Naive thymus-derived CD8-positive, alpha-beta T cell (primary cell): Measurements from ENCODE around the gene PERCC1. TPM values are rescaled to one million over a fixed set of nuclear protein-coding genes. Genes with fewer than 3 reads are reported as not detected.
A peak's percentile ranks its signal among the peaks of the same experiment; 100 is the strongest.
"Not testable (repeated sequence)": the region's sequence is repeated elsewhere in the genome, so short reads cannot be mapped to it uniquely, and the experiment has no call there.

Source experiments
- ATAC-seq, 2 donors: fragments of 150-1000 bp; cut with Tn5 transposase in 1 of 2; sonication (Bioruptor Pico), chemical (Tn5 transposase) in 1 of 2; 1 replicate in 1 of 2; 2 replicates in 1 of 2; pipeline ENCODE4 v1.10.0; 2021; ENCODE audit warnings: mild to moderate bottlenecking in 2 of 2, moderate library complexity in 2 of 2
- POLR2A ChIA-PET: fragments of 350-600 bp; sonication (Branson Sonifier 250); formaldehyde crosslinking; loops from one replicate; lab custom pipeline; 2021; ENCODE audit warnings: antibody characterized with exemption; lab: Charles Lee
- DNase-seq, 10 donors: peaks; one replicate each; pipeline versions ENCODE4 v3.0.0 to v3.0.0-alpha.2; 2020 to 2022
- H3K27ac Mint-ChIP-seq, 10 donors: one replicate each; pipeline ENCODE4 v1.8.0; 2020 to 2022; ENCODE audit warnings: mild to moderate bottlenecking in 10 of 10, mixed read lengths in 10 of 10, moderate library complexity in 4 of 10, inconsistent platforms in 1 of 10
- H3K27me3 Mint-ChIP-seq, 5 donors: one replicate each; pipeline ENCODE4 v1.8.0; 2021 to 2022; ENCODE audit warnings: mixed read lengths in 5 of 5
- H3K36me3 Mint-ChIP-seq, 3 donors: one replicate each; pipeline ENCODE4 v1.8.0; 2020 to 2022; ENCODE audit warnings: mixed read lengths in 3 of 3, mild to moderate bottlenecking in 2 of 3, inconsistent platforms in 1 of 3
- H3K4me1 Mint-ChIP-seq, 4 donors: one replicate each; pipeline ENCODE4 v1.8.0; 2021 to 2022; ENCODE audit warnings: mixed read lengths in 4 of 4
- H3K4me3 Mint-ChIP-seq, 10 donors: one replicate each; pipeline ENCODE4 v1.8.0; 2020 to 2022; ENCODE audit warnings: mild to moderate bottlenecking in 10 of 10, mixed read lengths in 10 of 10, moderate library complexity in 6 of 10, inconsistent platforms in 1 of 10
- H3K9me3 Mint-ChIP-seq, 9 donors: one replicate each; pipeline ENCODE4 v1.8.0; 2020 to 2022; ENCODE audit warnings: mixed read lengths in 9 of 9, mild to moderate bottlenecking in 3 of 9, inconsistent platforms in 1 of 9, moderate library complexity in 1 of 9
- polyA plus RNA-seq, 3 donors: library from polyadenylated mRNA; unstranded; fragments of 300-500 nt; fragmentation: Illumina TruSeq; gene quantifications; one replicate each; pipeline ENCODE4 v1.2.3, GENCODE V29; 2021
- total RNA-seq, 8 experiments: library from RNA in 2 of 8; stranded (reverse) in 2 of 8; gene quantifications; one replicate each; pipeline ENCODE4 v1.2.3 and lab custom pipeline; 2021 to 2026

The PERCC1 gene
- total and polyA plus RNA-seq, 5 experiments from 2014 or later, result 0.19 to 2.7 (median 2.3) TPM; not detected in 2

- no peaks in the 10 kb centered on the region for H3K9me3 Mint-ChIP-seq
- H3K36me3 Mint-ChIP-seq, result peaks cover 0 to 9% (median 0%) of the 10 kb centered on the region in 3 donors
- no peak for DNase-seq
- ATAC-seq, result no peak
- H3K27me3 Mint-ChIP-seq, result no peaks in the 10 kb centered on the region
- H3K27ac Mint-ChIP-seq, result peak overlapping the region in 1 of 10 donors; percentile 65
- POLR2A ChIA-PET, result no interaction called here
- H3K4me3 Mint-ChIP-seq, result no peak overlapping the region
- H3K4me1 Mint-ChIP-seq, result peaks cover 18 to 53% (median 43%) of the 10 kb centered on the region in 4 donors
Observed at GRCh38 chr16:1468426-1468810, 37.5 kb downstream of the PERCC1 start.

- H3K36me3 Mint-ChIP-seq, DNase-seq, POLR2A ChIA-PET, H3K27ac Mint-ChIP-seq, ATAC-seq, H3K4me3 Mint-ChIP-seq, H3K9me3 Mint-ChIP-seq, H3K27me3 Mint-ChIP-seq: not testable (repeated sequence)
- H3K4me1 Mint-ChIP-seq, result peaks cover 19 to 56% (median 49%) of the 10 kb centered on the region in 4 donors
Observed at GRCh38 chr16:1469141-1469540, 38.3 kb downstream of the PERCC1 start.

GRCh38 chr16:1469693-1470201, 38.9 kb downstream of the PERCC1 start:
- ATAC-seq (no peak), DNase-seq (no peak)
- no peaks in the 10 kb centered on the region for H3K27me3 Mint-ChIP-seq
- H3K4me1 Mint-ChIP-seq, result peaks cover 19 to 57% (median 50%) of the 10 kb centered on the region in 4 donors
- H3K36me3 Mint-ChIP-seq, result peaks cover 0 to 3% (median 0%) of the 10 kb centered on the region in 3 donors
- peak overlapping the region in 4 of 10 donors; percentile 66 to 77 (median 72) for H3K27ac Mint-ChIP-seq
- POLR2A ChIA-PET, result no interaction called here
- peak overlapping the region in 4 of 10 donors; percentile 11 to 85 (median 43) for H3K4me3 Mint-ChIP-seq
- H3K9me3 Mint-ChIP-seq, result no peaks in the 10 kb centered on the region

- Mint-ChIP-seq H3K27ac (peak overlapping the region in 8 of 10 donors; percentile 29 to 76 (median 60)), H3K4me1 (peaks cover 22 to 58% (median 51%) of the 10 kb centered on the region in 4 donors), H3K4me3 (peak overlapping the region in 5 of 10 donors; percentile 26 to 71 (median 45)), H3K9me3 (no peaks in the 10 kb centered on the region), H3K36me3 (no peaks in the 10 kb centered on the region), H3K27me3 (no peaks in the 10 kb centered on the region)
- POLR2A ChIA-PET, result interaction anchor here (1.3 to 1.4 kb wide), 2 partner anchors 16 to 22 kb away, joined by 3 read pairs; partner anchors contain the start of gene TELO2
- ATAC-seq (no peak), DNase-seq (no peak)
Observed at GRCh38 chr16:1470481-1471251, 39.8 kb downstream of the PERCC1 start.

- Mint-ChIP-seq H3K4me3 (peak overlapping the region in 6 of 10 donors; percentile 3 to 57 (median 38)), H3K4me1 (peaks cover 25 to 61% (median 53%) of the 10 kb centered on the region in 4 donors), H3K27ac (peak overlapping the region in 9 of 10 donors; percentile 7 to 86 (median 70)), H3K36me3 (no peaks in the 10 kb centered on the region), H3K27me3 (no peaks in the 10 kb centered on the region), H3K9me3 (no peaks in the 10 kb centered on the region)
- DNase-seq, result no peak
- ATAC-seq, result no peak
- POLR2A ChIA-PET, result interaction anchor here (1.4 kb wide), 1 partner anchor 21 kb away, joined by 3 read pairs; the partner anchor contains the start of gene TELO2
Observed at GRCh38 chr16:1471569-1472194, 40.8 kb downstream of the PERCC1 start.

GRCh38 chr16:1472974-1473373, 42.1 kb downstream of the PERCC1 start:
- POLR2A ChIA-PET, result interaction anchor here (0.7 to 1.0 kb wide), 6 partner anchors 9 to 1125 kb away, joined by 3 to 5 read pairs (median 4); partner anchors contain the start of gene TELO2
- no peaks in the 10 kb centered on the region for H3K9me3 Mint-ChIP-seq
- no peaks in the 10 kb centered on the region for H3K36me3 Mint-ChIP-seq
- H3K27me3 Mint-ChIP-seq, result no peaks in the 10 kb centered on the region
- peak overlapping the region; percentile 39 to 90 (median 76) for H3K4me3 Mint-ChIP-seq
- peak overlapping the region in 7 of 10 donors; percentile 22 to 89 (median 76) for H3K27ac Mint-ChIP-seq
- H3K4me1 Mint-ChIP-seq, result peaks cover 25 to 55% (median 47%) of the 10 kb centered on the region in 4 donors
- DNase-seq, result no peak
- no peak for ATAC-seq

- Mint-ChIP-seq H3K36me3 (no peaks in the 10 kb centered on the region), H3K4me3 (peak overlapping the region; percentile 54 to 87 (median 78)), H3K9me3 (no peaks in the 10 kb centered on the region), H3K4me1 (peaks cover 25 to 52% (median 47%) of the 10 kb centered on the region in 4 donors), H3K27ac (peak overlapping the region in 9 of 10 donors; percentile 48 to 86 (median 78)), H3K27me3 (no peaks in the 10 kb centered on the region)
- DNase-seq, result no peak
- ATAC-seq, result peak in 1 of 2 donors; percentile 11
- POLR2A ChIA-PET, result interaction anchor here (0.7 kb wide), 2 partner anchors 133 to 458 kb away, joined by 3 read pairs; no protein-coding TSS in a partner anchor
Observed at GRCh38 chr16:1474082-1474795, 43.4 kb downstream of the PERCC1 start.

GRCh38 chr16:1474796-1475551, 44.1 kb downstream of the PERCC1 start, which contains the start of gene CLCN7:
CLCN7 (minus strand) TSS chr16:1475028; CDS start chr16:1474974, 54 bp downstream.
- peaks cover 22 to 47% (median 41%) of the 10 kb centered on the region in 4 donors for H3K4me1 Mint-ChIP-seq
- POLR2A ChIA-PET, result interaction anchor here (0.9 to 2.0 kb wide), 4 partner anchors 17 to 136 kb away, joined by 4 to 15 read pairs (median 5); partner anchors contain the start of genes IFT140, TELO2 and UQCC4

GRCh38 chr16:1475552-1476114, 44.8 kb downstream of the PERCC1 start:
- DNase-seq (no peak), ATAC-seq (no peak)
- Mint-ChIP-seq H3K36me3 (no peaks in the 10 kb centered on the region), H3K4me1 (peaks cover 20 to 44% (median 35%) of the 10 kb centered on the region in 4 donors), H3K27ac (peak overlapping the region; percentile 73 to 96 (median 91)), H3K9me3 (no peaks in the 10 kb centered on the region), H3K4me3 (peak overlapping the region; percentile 72 to 90 (median 85)), H3K27me3 (no peaks in the 10 kb centered on the region)
- POLR2A ChIA-PET, result interaction anchor here (0.9 to 2.0 kb wide), 4 partner anchors 17 to 136 kb away, joined by 4 to 15 read pairs (median 5); partner anchors contain the start of genes IFT140, TELO2 and UQCC4

More at GRCh38 chr16:1474796-1475551, 44.1 kb downstream of the PERCC1 start, which contains the start of gene CLCN7:
- ATAC-seq (peak; percentile 90 to 94), DNase-seq (peak; percentile 76 to 91 (median 84))
- Mint-ChIP-seq H3K4me3 (peak within 1 kb of the TSS; percentile 72 to 90 (median 85)), H3K9me3 (no peaks in the 10 kb centered on the region), H3K36me3 (no peaks in the 10 kb centered on the region), H3K27me3 (no peaks in the 10 kb centered on the region), H3K27ac (peak within 1 kb of the TSS; percentile 73 to 96 (median 91))

- peak overlapping the region in 1 of 10 donors; percentile 36 for H3K4me3 Mint-ChIP-seq
- H3K9me3 Mint-ChIP-seq, result no peaks in the 10 kb centered on the region
- H3K4me1 Mint-ChIP-seq, result peaks cover 13 to 41% (median 21%) of the 10 kb centered on the region in 4 donors
- no peak for ATAC-seq
- no peaks in the 10 kb centered on the region for H3K27me3 Mint-ChIP-seq
- POLR2A ChIA-PET, result interaction anchor here (0.7 to 2.0 kb wide), 2 partner anchors 14 to 15 kb away, joined by 4 to 15 read pairs; partner anchors contain the start of gene TELO2
- H3K36me3 Mint-ChIP-seq, result no peaks in the 10 kb centered on the region
- H3K27ac Mint-ChIP-seq, result no peak overlapping the region
- DNase-seq, result no peak
Observed at GRCh38 chr16:1477033-1477432, 46.2 kb downstream of the PERCC1 start.
